ENCODE measurements around the gene DLST.

The DLST gene

GRCh38 chr14:74886001-74886400 is 4.3 kb downstream of the DLST start:
- no peak overlapping the region for H3K4ac ChIP-seq (ENCODE audit: low read depth, low read length)
- H3K36me3 ChIP-seq (ENCODE audit: control insufficient read depth in 1 of 2, insufficient read depth in 2 of 2, low read length in 2 of 2) = peaks cover 15% of the 10 kb centered on the region in 2 experiments
- H2BK5ac ChIP-seq (ENCODE audit: low read depth, low read length, poor library complexity) = no peak overlapping the region
- H3K9ac ChIP-seq (ENCODE audit: low read length) = no peak overlapping the region
- H4K8ac ChIP-seq (ENCODE audit: low read depth, low read length) = no peak overlapping the region
- no peak overlapping the region for H3K14ac ChIP-seq (ENCODE audit: low read length)
- H3K4me2 ChIP-seq (ENCODE audit: low read length) = no peak overlapping the region
- no peak overlapping the region for H2AK5ac ChIP-seq (ENCODE audit: low read length)
- H2AFZ ChIP-seq (ENCODE audit: insufficient read depth, low read length, poor library complexity) = no peak overlapping the region
- H2BK12ac ChIP-seq (ENCODE audit: low read length) = no peak overlapping the region
- no peak overlapping the region for H2BK120ac ChIP-seq (ENCODE audit: insufficient read depth, low read length, poor library complexity)
- no peak overlapping the region for H3K18ac ChIP-seq (ENCODE audit: low read length)
- H4K91ac ChIP-seq (ENCODE audit: low read depth, low read length) = no peak overlapping the region
- H3K9me3 ChIP-seq (ENCODE audit: insufficient read depth, low read depth, low read length) = no peaks in the 10 kb centered on the region
- no peak overlapping the region for H3K4me3 ChIP-seq (ENCODE audit: low read depth, low read length)
- peaks cover 14% of the 10 kb centered on the region for H3K79me2 ChIP-seq (ENCODE audit: control insufficient read depth, insufficient read depth, low read length, poor library complexity)
- H3K4me1 ChIP-seq (ENCODE audit: control insufficient read depth in 1 of 2, insufficient read depth in 2 of 2, low read length in 2 of 2) = peaks cover 9 to 18% of the 10 kb centered on the region in 2 experiments
- peaks cover 8% of the 10 kb centered on the region for H3K79me1 ChIP-seq (ENCODE audit: low read length)
- H4K12ac ChIP-seq (ENCODE audit: low read depth, low read length) = no peak overlapping the region
- no peak overlapping the region for H3K23ac ChIP-seq (ENCODE audit: low read length)
- H3K27ac ChIP-seq (ENCODE audit: low read depth, low read length) = no peak overlapping the region
- H3K27me3 ChIP-seq (ENCODE audit: insufficient read depth, low read length) = no peaks in the 10 kb centered on the region
- no CpG with 5 or more reads among the region's 3 CpGs for WGBS (ENCODE audit: extremely low coverage, insufficient coverage, insufficient read length)
- peak; percentile 88 to 97 for DNase-seq

- Histone ChIP-seq H3K4me1 (ENCODE audit: control insufficient read depth in 1 of 2, insufficient read depth in 2 of 2, low read length in 2 of 2) (peaks cover 4 to 13% of the 10 kb centered on the region in 2 experiments), H2AK5ac (ENCODE audit: low read length) (no peak overlapping the region), H3K18ac (ENCODE audit: low read length) (no peak overlapping the region), H3K9me3 (ENCODE audit: insufficient read depth, low read depth, low read length) (no peaks in the 10 kb centered on the region), H3K23ac (ENCODE audit: low read length) (no peak overlapping the region), H2AFZ (ENCODE audit: insufficient read depth, low read length, poor library complexity) (no peak overlapping the region), H3K9ac (ENCODE audit: low read length) (no peak overlapping the region), H3K4me2 (ENCODE audit: low read length) (no peak overlapping the region), H4K8ac (ENCODE audit: low read depth, low read length) (no peak overlapping the region), H3K14ac (ENCODE audit: low read length) (no peak overlapping the region), H4K12ac (ENCODE audit: low read depth, low read length) (no peak overlapping the region), H4K91ac (ENCODE audit: low read depth, low read length) (no peak overlapping the region), H2BK120ac (ENCODE audit: insufficient read depth, low read length, poor library complexity) (no peak overlapping the region), H2BK12ac (ENCODE audit: low read length) (no peak overlapping the region), H3K27ac (ENCODE audit: low read depth, low read length) (peak overlapping the region; percentile 15), H3K27me3 (ENCODE audit: insufficient read depth, low read length) (no peaks in the 10 kb centered on the region), H3K4ac (ENCODE audit: low read depth, low read length) (no peak overlapping the region), H3K36me3 (ENCODE audit: control insufficient read depth in 1 of 2, insufficient read depth in 2 of 2, low read length in 2 of 2) (peaks cover 25 to 28% of the 10 kb centered on the region in 2 experiments), H2BK5ac (ENCODE audit: low read depth, low read length, poor library complexity) (no peak overlapping the region), H3K4me3 (ENCODE audit: low read depth, low read length) (no peak overlapping the region), H3K79me1 (ENCODE audit: low read length) (no peaks in the 10 kb centered on the region), H3K79me2 (ENCODE audit: control insufficient read depth, insufficient read depth, low read length, poor library complexity) (no peaks in the 10 kb centered on the region)
- no CpG with 5 or more reads among the region's 12 CpGs for WGBS (ENCODE audit: extremely low coverage, insufficient coverage, insufficient read length)
- peak; percentile 43 to 87 for DNase-seq
Observed at GRCh38 chr14:74888164-74889158, 6.7 kb downstream of the DLST start.

GRCh38 chr14:74890262-74890661 is 8.5 kb downstream of the DLST start:
- H3K9me3 ChIP-seq (ENCODE audit: insufficient read depth, low read depth, low read length) = no peaks in the 10 kb centered on the region
- no peak overlapping the region for H3K18ac ChIP-seq (ENCODE audit: low read length)
- H3K4ac ChIP-seq (ENCODE audit: low read depth, low read length) = no peak overlapping the region
- no peak overlapping the region for H3K9ac ChIP-seq (ENCODE audit: low read length)
- H4K8ac ChIP-seq (ENCODE audit: low read depth, low read length) = no peak overlapping the region
- H3K79me2 ChIP-seq (ENCODE audit: control insufficient read depth, insufficient read depth, low read length, poor library complexity) = no peaks in the 10 kb centered on the region
- no peak overlapping the region for H3K23ac ChIP-seq (ENCODE audit: low read length)
- H3K4me1 ChIP-seq (ENCODE audit: control insufficient read depth in 1 of 2, insufficient read depth in 2 of 2, low read length in 2 of 2) = peaks cover 4 to 12% of the 10 kb centered on the region in 2 experiments
- no CpG with 5 or more reads among the region's 6 CpGs for WGBS (ENCODE audit: extremely low coverage, insufficient coverage, insufficient read length)
- H2BK120ac ChIP-seq (ENCODE audit: insufficient read depth, low read length, poor library complexity) = no peak overlapping the region
- no peak for DNase-seq
- no peak overlapping the region for H2AK5ac ChIP-seq (ENCODE audit: low read length)
- H3K27me3 ChIP-seq (ENCODE audit: insufficient read depth, low read length) = no peaks in the 10 kb centered on the region
- no peak overlapping the region for H3K4me3 ChIP-seq (ENCODE audit: low read depth, low read length)
- no peak overlapping the region for H4K12ac ChIP-seq (ENCODE audit: low read depth, low read length)
- H2AFZ ChIP-seq (ENCODE audit: insufficient read depth, low read length, poor library complexity) = no peak overlapping the region
- H3K27ac ChIP-seq (ENCODE audit: low read depth, low read length) = no peak overlapping the region
- peaks cover 36 to 40% of the 10 kb centered on the region in 2 experiments for H3K36me3 ChIP-seq (ENCODE audit: control insufficient read depth in 1 of 2, insufficient read depth in 2 of 2, low read length in 2 of 2)
- H3K14ac ChIP-seq (ENCODE audit: low read length) = no peak overlapping the region
- H2BK12ac ChIP-seq (ENCODE audit: low read length) = no peak overlapping the region
- no peak overlapping the region for H3K4me2 ChIP-seq (ENCODE audit: low read length)
- no peak overlapping the region for H2BK5ac ChIP-seq (ENCODE audit: low read depth, low read length, poor library complexity)
- no peaks in the 10 kb centered on the region for H3K79me1 ChIP-seq (ENCODE audit: low read length)
- no peak overlapping the region for H4K91ac ChIP-seq (ENCODE audit: low read depth, low read length)

GRCh38 chr14:74891870-74892269 is 10.2 kb downstream of the DLST start:
- no peak for DNase-seq
- Histone ChIP-seq H2BK12ac (ENCODE audit: low read length) (no peak overlapping the region), H3K23ac (ENCODE audit: low read length) (no peak overlapping the region), H3K27ac (ENCODE audit: low read depth, low read length) (no peak overlapping the region), H4K12ac (ENCODE audit: low read depth, low read length) (no peak overlapping the region), H2AFZ (ENCODE audit: insufficient read depth, low read length, poor library complexity) (no peak overlapping the region), H3K27me3 (ENCODE audit: insufficient read depth, low read length) (no peaks in the 10 kb centered on the region), H3K4me2 (ENCODE audit: low read length) (no peak overlapping the region), H4K8ac (ENCODE audit: low read depth, low read length) (no peak overlapping the region), H2BK120ac (ENCODE audit: insufficient read depth, low read length, poor library complexity) (no peak overlapping the region), H3K79me1 (ENCODE audit: low read length) (no peaks in the 10 kb centered on the region), H3K4me1 (ENCODE audit: control insufficient read depth in 1 of 2, insufficient read depth in 2 of 2, low read length in 2 of 2) (peaks cover 4 to 8% of the 10 kb centered on the region in 2 experiments), H2BK5ac (ENCODE audit: low read depth, low read length, poor library complexity) (no peak overlapping the region), H3K9ac (ENCODE audit: low read length) (no peak overlapping the region), H3K14ac (ENCODE audit: low read length) (no peak overlapping the region), H4K91ac (ENCODE audit: low read depth, low read length) (no peak overlapping the region), H3K18ac (ENCODE audit: low read length) (no peak overlapping the region), H3K4me3 (ENCODE audit: low read depth, low read length) (no peak overlapping the region), H3K36me3 (ENCODE audit: control insufficient read depth in 1 of 2, insufficient read depth in 2 of 2, low read length in 2 of 2) (peaks cover 40 to 47% of the 10 kb centered on the region in 2 experiments), H3K79me2 (ENCODE audit: control insufficient read depth, insufficient read depth, low read length, poor library complexity) (no peaks in the 10 kb centered on the region), H3K9me3 (ENCODE audit: insufficient read depth, low read depth, low read length) (no peaks in the 10 kb centered on the region), H3K4ac (ENCODE audit: low read depth, low read length) (no peak overlapping the region), H2AK5ac (ENCODE audit: low read length) (no peak overlapping the region)
- no CpG with 5 or more reads among the region's 6 CpGs for WGBS (ENCODE audit: extremely low coverage, insufficient coverage, insufficient read length)
